Measurements from ENCODE around the gene SULF2. TPM values are rescaled to one million over a fixed set of nuclear protein-coding genes. Genes with fewer than 3 reads are reported as not detected.

Gene SULF2
- total RNA-seq, 1 donor from 2014 or later = 24.0 TPM

DNA sequence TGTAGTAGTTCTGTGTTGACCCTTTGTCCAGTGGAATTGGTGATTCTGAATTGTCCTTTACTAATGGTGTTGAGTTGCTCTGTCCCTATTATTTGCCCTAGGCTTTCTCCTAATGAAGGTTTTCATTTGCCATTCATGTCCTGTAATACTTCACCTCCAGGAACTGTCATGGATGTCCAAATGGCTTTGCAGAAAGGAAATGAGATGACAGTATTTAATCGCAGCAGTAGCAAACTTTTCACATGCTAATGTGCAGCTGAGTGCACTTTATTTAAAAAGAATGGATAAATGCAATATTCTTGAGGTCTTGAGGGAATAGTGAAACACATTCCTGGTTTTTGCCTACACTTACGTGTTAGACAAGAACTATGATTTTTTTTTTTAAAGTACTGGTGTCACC lies 131.4 kb downstream of the SULF2 start:
- DNase-seq (ENCODE audit: low spot score) = no peak
- Histone ChIP-seq H3K9ac (no peak overlapping the region), H3K4me3 (no peak overlapping the region), H3K36me3 (peaks cover 38% of the 10 kb centered on the region), H3K4me1 (peaks cover 34% of the 10 kb centered on the region), H3F3A (ENCODE audit: low read depth) (no peaks in the 10 kb centered on the region), H3K79me2 (ENCODE audit: low read depth) (no peaks in the 10 kb centered on the region), H3K27ac (no peak overlapping the region), H3K4me2 (peak overlapping the region; percentile 14), H3K27me3 (no peaks in the 10 kb centered on the region), H4K20me1 (ENCODE audit: low read depth) (peaks cover 20% of the 10 kb centered on the region), H3K9me3 (ENCODE audit: low read depth) (no peaks in the 10 kb centered on the region), H2AFZ (replicated peaks) (no peak overlapping the region)
- H3K4me3 Mint-ChIP-seq = no peak overlapping the region
- no peaks in the 10 kb centered on the region for H3K9me3 Mint-ChIP-seq
- TF ChIP-seq, protein P1, sequence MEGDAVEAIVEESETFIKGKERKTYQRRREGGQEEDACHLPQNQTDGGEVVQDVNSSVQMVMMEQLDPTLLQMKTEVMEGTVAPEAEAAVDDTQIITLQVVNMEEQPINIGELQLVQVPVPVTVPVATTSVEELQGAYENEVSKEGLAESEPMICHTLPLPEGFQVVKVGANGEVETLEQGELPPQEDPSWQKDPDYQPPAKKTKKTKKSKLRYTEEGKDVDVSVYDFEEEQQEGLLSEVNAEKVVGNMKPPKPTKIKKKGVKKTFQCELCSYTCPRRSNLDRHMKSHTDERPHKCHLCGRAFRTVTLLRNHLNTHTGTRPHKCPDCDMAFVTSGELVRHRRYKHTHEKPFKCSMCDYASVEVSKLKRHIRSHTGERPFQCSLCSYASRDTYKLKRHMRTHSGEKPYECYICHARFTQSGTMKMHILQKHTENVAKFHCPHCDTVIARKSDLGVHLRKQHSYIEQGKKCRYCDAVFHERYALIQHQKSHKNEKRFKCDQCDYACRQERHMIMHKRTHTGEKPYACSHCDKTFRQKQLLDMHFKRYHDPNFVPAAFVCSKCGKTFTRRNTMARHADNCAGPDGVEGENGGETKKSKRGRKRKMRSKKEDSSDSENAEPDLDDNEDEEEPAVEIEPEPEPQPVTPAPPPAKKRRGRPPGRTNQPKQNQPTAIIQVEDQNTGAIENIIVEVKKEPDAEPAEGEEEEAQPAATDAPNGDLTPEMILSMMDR (IDR thresholded peaks at IDR 0.05) = no peak
- TF ChIP-seq EZH2phosphoT487 (IDR thresholded peaks at IDR 0.05) = no peak
- no peak for TF ChIP-seq EZH2 (IDR thresholded peaks at IDR 0.05)
- H3K36me3 Mint-ChIP-seq = peaks cover 21% of the 10 kb centered on the region
- H3K27me3 Mint-ChIP-seq (ENCODE audit: insufficient read depth, low read depth) = no peaks in the 10 kb centered on the region
- peaks cover 16% of the 10 kb centered on the region for H3K4me1 Mint-ChIP-seq
- H3K27ac Mint-ChIP-seq = peak overlapping the region; percentile 10

DNA sequence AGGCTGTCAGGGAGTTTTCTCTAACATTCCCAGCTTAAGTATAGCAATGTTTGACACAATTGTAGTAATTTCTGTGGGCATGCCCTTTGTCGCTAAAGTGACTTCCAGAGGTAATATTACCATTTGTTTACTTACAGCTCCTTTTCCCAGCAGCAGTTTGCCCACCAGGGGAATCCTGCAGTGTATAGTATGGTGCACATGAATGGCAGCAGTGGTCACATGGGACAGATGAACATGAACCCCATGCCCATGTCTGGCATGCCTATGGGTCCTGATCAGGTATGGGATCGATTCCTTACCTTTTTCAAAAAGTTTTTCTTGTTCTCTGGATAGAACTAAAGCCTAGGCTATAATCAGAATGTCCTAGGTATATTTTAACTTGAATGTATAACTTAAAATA lies 132.5 kb downstream of the SULF2 start:
- H3K79me2 ChIP-seq (ENCODE audit: low read depth) = no peaks in the 10 kb centered on the region
- Mint-ChIP-seq H3K4me3 (no peak overlapping the region), H3K36me3 (peaks cover 20% of the 10 kb centered on the region), H3K4me1 (peaks cover 16% of the 10 kb centered on the region), H3K27me3 (ENCODE audit: insufficient read depth, low read depth) (no peaks in the 10 kb centered on the region), H3K27ac (no peak overlapping the region), H3K9me3 (no peaks in the 10 kb centered on the region)
- no peak overlapping the region for H3K4me3 ChIP-seq
- H3K36me3 ChIP-seq = peaks cover 38% of the 10 kb centered on the region
- H3K9me3 ChIP-seq (ENCODE audit: low read depth) = no peaks in the 10 kb centered on the region
- TF ChIP-seq EZH2phosphoT487 (IDR thresholded peaks at IDR 0.05) (no peak), EZH2 (IDR thresholded peaks at IDR 0.05) (no peak)
- TF ChIP-seq, protein P1 (IDR thresholded peaks at IDR 0.05) = no peak
- H4K20me1 ChIP-seq (ENCODE audit: low read depth) = peaks cover 20% of the 10 kb centered on the region
- no peaks in the 10 kb centered on the region for H3F3A ChIP-seq (ENCODE audit: low read depth)
- H3K9ac ChIP-seq = no peak overlapping the region
- no peak overlapping the region for H3K4me2 ChIP-seq
- H3K27me3 ChIP-seq = no peaks in the 10 kb centered on the region
- no peak overlapping the region for H3K27ac ChIP-seq
- H2AFZ ChIP-seq (replicated peaks) = no peak overlapping the region
- H3K4me1 ChIP-seq = peaks cover 32% of the 10 kb centered on the region
- no peak for DNase-seq (ENCODE audit: low spot score)

DNA sequence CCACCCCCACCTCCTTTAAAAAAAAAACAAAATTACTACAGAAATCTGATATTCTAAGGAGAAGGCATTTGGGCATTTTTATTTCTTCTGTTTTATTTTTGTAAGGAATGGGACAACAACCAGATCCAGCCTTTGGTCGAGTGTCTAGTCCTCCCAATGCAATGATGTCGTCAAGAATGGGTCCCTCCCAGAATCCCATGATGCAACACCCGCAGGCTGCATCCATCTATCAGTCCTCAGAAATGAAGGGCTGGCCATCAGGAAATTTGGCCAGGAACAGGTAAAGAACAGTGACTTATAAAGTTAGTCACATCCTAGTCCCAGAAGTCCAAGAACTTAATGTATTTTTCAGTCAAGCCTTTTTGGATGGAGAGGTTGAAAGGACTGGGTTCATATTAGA lies 133.0 kb downstream of the SULF2 start:
- Mint-ChIP-seq H3K4me3 (no peak overlapping the region), H3K27ac (no peak overlapping the region), H3K9me3 (no peaks in the 10 kb centered on the region), H3K36me3 (peaks cover 20% of the 10 kb centered on the region), H3K4me1 (peaks cover 16% of the 10 kb centered on the region), H3K27me3 (ENCODE audit: insufficient read depth, low read depth) (no peaks in the 10 kb centered on the region)
- no peaks in the 10 kb centered on the region for H3K79me2 ChIP-seq (ENCODE audit: low read depth)
- H3K4me2 ChIP-seq = no peak overlapping the region
- H3F3A ChIP-seq (ENCODE audit: low read depth) = peaks cover 3% of the 10 kb centered on the region
- no peaks in the 10 kb centered on the region for H3K27me3 ChIP-seq
- no peak for DNase-seq (ENCODE audit: low spot score)
- peaks cover 18% of the 10 kb centered on the region for H4K20me1 ChIP-seq (ENCODE audit: low read depth)
- no peak overlapping the region for H3K4me3 ChIP-seq
- TF ChIP-seq, protein P1 (IDR thresholded peaks at IDR 0.05) = no peak
- TF ChIP-seq EZH2phosphoT487 (IDR thresholded peaks at IDR 0.05) (no peak), EZH2 (IDR thresholded peaks at IDR 0.05) (no peak)
- H3K4me1 ChIP-seq = peaks cover 27% of the 10 kb centered on the region
- H3K36me3 ChIP-seq = peaks cover 38% of the 10 kb centered on the region
- no peak overlapping the region for H2AFZ ChIP-seq (replicated peaks)
- no peak overlapping the region for H3K27ac ChIP-seq
- H3K9me3 ChIP-seq (ENCODE audit: low read depth) = no peaks in the 10 kb centered on the region
- no peak overlapping the region for H3K9ac ChIP-seq
